GM19035 (cell line): ENCODE results near the gene POU6F1.

Source experiments
- ATAC-seq: cut with Tn5 transposase; IDR thresholded peaks from one replicate; pipeline ENCODE4 v1.9.1; 2021; ENCODE audit not compliant: unreplicated experiment

The POU6F1 gene

DNA sequence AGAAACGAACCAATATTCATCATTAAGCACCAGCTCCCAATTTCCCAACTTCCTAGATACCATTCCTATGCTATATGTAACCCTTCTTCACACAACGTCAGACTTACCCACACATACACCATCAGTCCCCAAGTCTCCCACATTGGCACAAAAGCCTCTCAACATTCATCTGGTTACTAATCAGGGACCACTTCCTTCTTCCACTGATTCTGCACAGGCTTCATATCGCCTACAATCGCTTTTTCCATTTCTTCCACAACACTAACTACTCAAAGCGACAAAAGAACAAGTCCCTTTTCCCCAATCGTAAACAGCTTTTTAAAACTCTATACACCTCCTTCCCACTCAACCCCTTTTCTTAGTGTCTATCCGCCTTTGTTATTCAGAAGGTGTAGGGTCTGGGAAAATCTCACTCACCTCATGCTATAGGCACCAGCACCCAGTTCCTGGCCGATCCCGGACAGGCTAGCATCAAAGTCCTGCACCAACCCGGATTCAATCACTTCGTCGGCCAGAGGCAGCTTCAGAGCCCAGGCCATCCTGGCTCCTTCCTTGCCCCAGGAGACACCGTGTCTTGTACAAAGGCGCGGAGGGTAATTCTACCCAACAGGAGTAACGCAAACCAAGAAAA lies 45.9 kb downstream of the POU6F1 start:
- ATAC-seq = no peak

DNA sequence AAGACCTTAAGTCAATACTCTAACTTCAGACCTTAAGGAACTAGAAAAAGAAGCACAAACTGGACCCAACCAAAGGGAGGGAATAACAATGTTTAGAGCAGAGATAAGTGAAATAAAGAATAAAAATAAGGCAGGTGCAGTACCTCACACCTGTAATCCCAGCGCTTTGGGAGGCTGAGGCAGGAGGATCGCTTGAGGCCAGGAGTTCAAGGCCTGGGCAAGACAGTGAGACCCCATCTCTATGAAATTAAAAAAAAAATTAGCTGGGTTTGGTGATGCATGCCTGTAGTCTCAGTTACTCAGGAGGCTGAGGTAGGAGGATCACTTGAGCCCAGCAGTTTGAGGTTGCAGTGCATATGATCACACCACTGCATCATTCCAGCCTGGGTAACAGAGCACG lies 54.1 kb downstream of the POU6F1 start:
- ATAC-seq = no peak

DNA sequence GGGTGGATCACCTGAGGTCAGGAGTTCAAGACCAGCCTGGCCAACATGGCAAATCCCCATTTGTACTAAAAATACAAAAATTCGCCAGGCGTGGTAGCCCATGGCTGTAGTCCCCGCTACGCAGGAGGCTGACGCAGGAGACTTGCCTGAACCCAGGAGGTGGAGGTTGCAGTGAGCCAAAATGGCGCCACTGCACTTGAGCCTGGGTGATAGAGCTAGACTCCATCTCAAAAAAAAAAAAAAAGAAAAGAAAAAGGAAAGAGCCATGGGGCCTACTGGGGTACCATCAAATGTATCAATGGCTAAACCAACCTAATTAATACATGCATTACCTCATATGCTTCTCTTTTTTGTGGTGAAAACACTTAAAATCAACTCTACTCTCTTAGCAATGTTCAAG lies 55.6 kb downstream of the POU6F1 start:
- ATAC-seq = no peak

DNA sequence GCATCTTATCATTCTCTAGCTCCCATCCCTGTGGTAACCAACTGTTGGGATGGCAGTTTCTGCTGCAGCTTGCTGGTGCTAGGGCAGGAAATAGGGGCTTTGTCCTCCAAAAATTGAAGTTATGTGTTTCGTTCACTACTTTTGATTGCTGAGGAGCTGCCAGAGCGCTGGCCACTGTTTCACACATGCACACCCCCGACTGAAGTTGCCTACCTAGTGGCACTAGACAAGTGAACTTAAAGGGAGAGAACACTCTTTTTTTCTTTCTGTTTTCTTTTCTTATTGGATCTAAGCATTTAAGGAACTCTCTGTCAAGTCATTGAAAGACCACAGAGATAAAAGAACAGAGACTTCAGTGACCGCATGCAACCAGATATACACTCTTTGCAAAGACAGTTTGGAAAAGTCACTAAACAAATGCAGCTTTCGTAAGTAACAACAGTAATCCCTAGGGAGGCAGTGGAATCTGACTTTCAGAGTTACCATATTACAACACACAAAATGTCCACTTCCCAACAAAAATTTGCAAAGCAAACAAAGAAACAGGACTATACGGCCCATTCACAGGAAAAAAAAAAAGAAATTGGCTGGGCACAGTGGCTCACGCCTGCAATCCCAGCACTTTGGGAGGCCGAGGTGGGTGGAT lies 56.9 kb downstream of the POU6F1 start:
- ATAC-seq = no peak

DNA sequence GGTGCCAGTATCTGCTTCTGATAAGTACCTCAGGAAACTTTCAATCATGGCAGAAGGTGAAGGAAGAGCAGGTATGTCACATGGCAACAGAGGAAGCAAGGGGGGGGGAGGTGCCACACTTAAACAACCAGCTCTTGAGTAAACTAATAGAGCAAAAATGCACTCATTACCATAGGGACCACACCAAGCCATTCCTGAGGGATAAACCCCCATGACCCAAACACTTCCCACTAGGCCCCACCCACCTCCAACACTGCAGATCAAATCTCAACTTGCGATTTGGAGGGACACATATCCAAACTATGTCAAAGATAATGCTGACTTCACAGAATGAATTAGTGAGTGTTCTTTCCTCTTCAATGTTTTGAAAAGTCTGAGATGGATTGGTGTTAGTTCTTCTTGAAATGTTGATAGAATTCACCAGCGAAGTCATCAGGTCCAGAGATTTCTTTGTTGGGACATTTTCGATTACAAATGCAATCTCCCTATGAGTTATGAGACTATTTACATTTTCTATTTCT lies 61.6 kb downstream of the POU6F1 start:
- no peak for ATAC-seq

DNA sequence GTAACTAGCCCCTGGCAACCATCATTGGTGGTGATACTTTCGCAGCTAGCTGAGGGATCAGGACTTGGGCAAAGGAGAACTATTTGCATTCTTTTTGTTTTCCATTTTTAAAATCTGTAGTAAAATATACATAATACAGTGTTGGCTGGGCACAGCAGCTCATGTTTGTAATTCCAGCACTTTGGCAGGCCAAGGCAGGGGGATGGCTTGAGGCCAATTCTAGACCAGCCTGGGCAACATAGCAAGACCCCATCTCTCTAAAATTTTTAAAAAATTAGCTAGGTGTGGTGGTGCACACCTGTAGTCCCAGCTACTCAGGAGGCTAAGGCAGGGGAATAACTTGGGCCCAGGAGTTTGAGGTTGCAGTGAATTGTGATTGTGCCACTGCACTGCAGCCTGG lies 64.9 kb downstream of the POU6F1 start:
- no peak for ATAC-seq

DNA sequence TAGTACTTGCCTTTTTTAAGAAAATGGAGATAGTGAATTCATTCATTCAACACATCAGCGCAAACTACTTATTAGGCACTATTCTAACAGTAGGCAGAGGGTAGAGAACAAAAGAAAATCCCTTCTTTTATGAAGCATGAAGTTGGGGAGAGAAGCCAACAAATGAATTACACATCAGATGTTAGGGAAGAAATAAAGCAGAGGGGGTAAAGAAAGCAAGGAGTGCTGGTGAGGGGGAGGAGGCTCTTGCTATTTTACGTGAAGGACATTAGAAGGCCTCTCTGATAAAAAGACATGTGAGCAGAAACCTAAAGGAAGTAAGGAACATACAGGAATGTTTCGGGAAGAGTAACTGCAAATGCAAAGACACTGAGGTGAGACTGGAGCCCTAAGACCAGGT lies 67.1 kb downstream of the POU6F1 start:
- no peak for ATAC-seq

DNA sequence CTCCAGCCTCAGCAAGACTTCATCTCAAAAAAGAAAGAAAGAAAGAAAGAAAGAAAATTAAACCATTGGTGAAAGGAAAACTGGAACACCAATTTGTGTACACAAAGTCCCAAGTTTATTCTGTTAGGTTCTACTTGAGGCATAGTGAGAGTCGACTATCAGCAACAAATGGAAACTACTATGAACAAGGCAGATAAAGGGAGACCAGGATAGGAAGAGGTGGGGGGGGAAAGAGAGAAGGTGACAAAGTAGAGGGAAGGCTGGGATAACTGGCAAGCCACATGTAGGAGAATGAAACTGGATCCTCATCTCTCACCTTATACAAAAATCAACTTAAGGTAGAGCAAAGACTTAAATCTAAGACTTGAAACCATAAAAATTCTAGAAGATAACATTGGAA lies 70.6 kb downstream of the POU6F1 start:
- ATAC-seq = no peak

DNA sequence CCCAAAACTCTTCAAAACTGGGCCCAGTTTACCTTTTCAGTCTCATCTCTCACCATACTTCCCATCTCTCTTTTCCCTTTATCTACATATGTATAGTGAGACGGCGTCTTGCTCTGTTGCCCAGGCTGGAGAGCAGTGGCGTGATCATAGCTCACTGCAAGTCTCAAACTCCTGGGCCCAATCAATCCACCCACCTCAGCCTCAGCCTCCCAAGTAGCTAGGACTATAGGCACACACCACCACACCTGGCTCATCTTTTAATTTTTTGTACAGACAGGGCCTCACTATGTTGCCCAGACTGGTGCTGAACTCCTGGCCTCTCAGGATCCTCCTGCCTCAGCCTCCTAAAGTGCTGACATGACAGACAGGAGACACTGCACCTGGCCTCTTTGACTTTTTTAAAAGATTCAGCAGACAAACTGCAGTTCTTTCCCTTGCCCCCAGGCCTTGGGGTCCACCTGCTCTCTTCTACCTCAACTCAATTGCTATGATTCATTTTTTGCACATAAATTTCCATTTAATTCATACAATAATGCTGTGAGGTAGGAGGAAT lies 78.5 kb downstream of the POU6F1 start:
- ATAC-seq = no peak
